ENCODE measurements around the gene EHD2.

- TF ChIP-seq POLR2A (IDR thresholded peaks at IDR 0.05) = no peak
- TF ChIP-seq CTCF (IDR thresholded peaks at IDR 0.05) = no peak
Observed at GRCh38 chr19:47681388-47681787, 31.8 kb upstream of the EHD2 start.
